A673 (cell line): ENCODE data around the gene ZNF212.

Experiments
- CTCF ChIP-seq: fragments of 300-800, 200-600 bp; sonication (generic); conservative IDR thresholded peaks from 2 replicates; pipeline ENCODE4 v1.5.1; 2017; ENCODE audit warnings: low read depth, mild to moderate bottlenecking, antibody characterized with exemption, low read length, moderate library complexity, mixed read lengths
- EZH2 ChIP-seq: fragments of 200-600 bp; sonication (generic); IDR thresholded peaks from 2 replicates; pipeline ENCODE4 v1.6.1; 2017; ENCODE audit warnings: borderline replicate concordance, low read depth, mild to moderate bottlenecking, mixed read lengths, antibody characterized with exemption, low read length; ENCODE audit not compliant: poor library complexity, severe bottlenecking

- TF ChIP-seq CTCF (no peak), EZH2 (no peak)
Measured at GRCh38 chr7:149289856-149290255, 50.4 kb downstream of the ZNF212 start.
